Inflammatory macrophage treated with lipopolysaccharide for 4 hours (primary cell): ENCODE measurements around the gene PTP4A1.
"Not testable (repeated sequence)": the region's sequence is repeated elsewhere in the genome, so short reads cannot be mapped to it uniquely, and the experiment has no call there.

ENCODE experiments used
- DNase-seq: peaks from one replicate; pipeline ENCODE4 v3.0.0-alpha.2; 2020

PTP4A1 gene

GRCh38 chr6:63584566-63584965 is 12.3 kb downstream of the PTP4A1 start:
- DNase-seq = no peak

GRCh38 chr6:63585652-63586051 is 13.4 kb downstream of the PTP4A1 start:
- DNase-seq = not testable (repeated sequence)

- no peak for DNase-seq
Measured at GRCh38 chr6:63589952-63590411, 17.7 kb downstream of the PTP4A1 start.

GRCh38 chr6:63592886-63593285 is 20.6 kb downstream of the PTP4A1 start:
- DNase-seq = no peak

- peak; percentile 31 for DNase-seq
Measured at GRCh38 chr6:63597141-63598048, 25.1 kb downstream of the PTP4A1 start.

- DNase-seq = peak; percentile 67
Measured at GRCh38 chr6:63598049-63599036, 26.1 kb downstream of the PTP4A1 start.

GRCh38 chr6:63599243-63599642 is 27.0 kb downstream of the PTP4A1 start:
- no peak for DNase-seq

- DNase-seq = peak; percentile 77
Measured at GRCh38 chr6:63600136-63600535, 27.9 kb downstream of the PTP4A1 start.

GRCh38 chr6:63609231-63609630 is 37.0 kb downstream of the PTP4A1 start:
- DNase-seq = peak; percentile 17

GRCh38 chr6:63610944-63611343 is 38.7 kb downstream of the PTP4A1 start:
- no peak for DNase-seq

- no peak for DNase-seq
Measured at GRCh38 chr6:63611560-63611959, 39.3 kb downstream of the PTP4A1 start.

GRCh38 chr6:63615590-63615989 is 43.3 kb downstream of the PTP4A1 start:
- no peak for DNase-seq
